SK-N-SH (cell line): ENCODE results near the gene TMEM51. TPM values are rescaled to one million over a fixed set of nuclear protein-coding genes. Genes with fewer than 3 reads are reported as not detected.

Experiments used
- CTCF ChIA-PET: fragments of 300-600, 350-600 bp; formaldehyde crosslinking; extraction: SDS; loops from one replicate; lab custom pipeline; 2021; lab: Yijun Ruan, JAX
- POLR2A ChIA-PET: fragments of 350-600 bp; sonication (Branson Sonifier 250); formaldehyde crosslinking; extraction: SDS; loops from one replicate; lab custom pipeline; 2020; ENCODE audit warnings: antibody characterized with exemption, inconsistent platforms; lab: Yijun Ruan, JAX
- DNase-seq: peaks from one replicate; pipeline ENCODE4 v3.0.0; 2012
- H2AFZ ChIP-seq: fragments of 200-600 bp; sonication (generic); 2 replicates; pipeline ENCODE4 v1.8.1; 2016; ENCODE audit warnings: antibody characterized with exemption, mild to moderate bottlenecking, low read depth
- H3F3A ChIP-seq: fragments of 200-600 bp; sonication (generic); replicated peaks from 2 replicates; pipeline ENCODE3; 2016; ENCODE audit warnings: antibody characterized with exemption, mild to moderate bottlenecking; ENCODE audit not compliant: insufficient read depth
- H3K27ac ChIP-seq, 2 experiments: fragments of 200-500 bp in 1 of 2; fragments of 200-600 bp in 1 of 2; sonication (Bioruptor generic) in 1 of 2; sonication (generic), shearing (Covaris generic) in 1 of 2; 2 replicates each; pipeline versions ENCODE4 v1.5.1 to v1.6.1; 2014 to 2016; ENCODE audit warnings: low read depth in 2 of 2, inconsistent platforms in 1 of 2, low read length in 1 of 2, mild to moderate bottlenecking in 1 of 2, mixed read lengths in 1 of 2
- H3K27me3 ChIP-seq: fragments of 200-600 bp; sonication (generic), shearing (Covaris generic); 2 replicates; pipeline ENCODE4 v1.6.1; 2016; ENCODE audit warnings: mixed run types; ENCODE audit not compliant: insufficient read depth
- H3K36me3 ChIP-seq, 2 experiments: fragments of 200-500 bp in 1 of 2; fragments of 200-600 bp in 1 of 2; sonication (Bioruptor generic) in 1 of 2; sonication (generic) in 1 of 2; replicated peaks in 1 of 2; 2 replicates each; pipeline versions ENCODE3 to v1.5.1; 2014 to 2016; ENCODE audit warnings: low read length in 1 of 2, mild to moderate bottlenecking in 1 of 2; ENCODE audit not compliant: insufficient read depth in 2 of 2, control insufficient read depth in 1 of 2
- H3K4me1 ChIP-seq, 2 experiments: fragments of 200-500 bp in 1 of 2; fragments of 200-600 bp in 1 of 2; sonication (Bioruptor generic) in 1 of 2; sonication (generic), shearing (Covaris generic) in 1 of 2; 2 replicates each; pipeline versions ENCODE4 v1.5.1 to v1.6.1; 2014 to 2016; ENCODE audit warnings: low read depth in 1 of 2, low read length in 1 of 2, mixed run types in 1 of 2; ENCODE audit not compliant: insufficient read depth in 2 of 2, control insufficient read depth in 1 of 2
- H3K4me2 ChIP-seq: fragments of 200-600 bp; sonication (generic), shearing (Covaris generic); 2 replicates; pipeline ENCODE4 v1.6.1; 2017; ENCODE audit warnings: mixed run types
- H3K4me3 ChIP-seq, 2 experiments: fragments of 200-500 bp in 1 of 2; fragments of 200-600 bp in 1 of 2; sonication (Bioruptor generic) in 1 of 2; sonication (generic), shearing (Covaris generic) in 1 of 2; 2 replicates each; pipeline versions ENCODE4 v1.5.1 to v1.8.1; 2014 to 2016; ENCODE audit warnings: low read depth in 2 of 2, inconsistent platforms in 1 of 2, low read length in 1 of 2, mild to moderate bottlenecking in 1 of 2, mixed read lengths in 1 of 2, moderate library complexity in 1 of 2
- H3K79me2 ChIP-seq: fragments of 200-600 bp; sonication (generic); 2 replicates; pipeline ENCODE4 v1.8.1; 2017; ENCODE audit warnings: mild to moderate bottlenecking; ENCODE audit not compliant: insufficient read depth
- H3K9ac ChIP-seq: fragments of 200-600 bp; sonication (generic); 2 replicates; pipeline ENCODE4 v1.6.1; 2017; ENCODE audit warnings: mixed run types
- H3K9me2 ChIP-seq: fragments of 200-600 bp; sonication (generic); 2 replicates; pipeline ENCODE4 v1.6.1; 2017; ENCODE audit warnings: mixed run types
- H3K9me3 ChIP-seq: fragments of 200-600 bp; sonication (generic); 2 replicates; pipeline ENCODE4 v1.6.1; 2017; ENCODE audit warnings: mixed run types, mild to moderate bottlenecking, moderate library complexity
- H4K20me1 ChIP-seq: fragments of 200-600 bp; sonication (generic); 2 replicates; pipeline ENCODE4 v1.6.1; 2017; ENCODE audit warnings: mild to moderate bottlenecking, mixed run types; ENCODE audit not compliant: insufficient read depth
- ELF1 ChIP-seq: IDR thresholded peaks from 2 replicates; pipeline ENCODE4 v1.4.0; 2012
- EP300 ChIP-seq, 2 experiments: IDR thresholded peaks; 2 replicates each; pipeline versions ENCODE4 v1.4.0 to v1.6.1; 2012; ENCODE audit warnings: borderline replicate concordance in 1 of 2, low read depth in 1 of 2, low read length in 1 of 2
- EZH2phosphoT487 ChIP-seq: fragments of 200-600 bp; sonication (generic); IDR thresholded peaks from 2 replicates; pipeline ENCODE4 v1.6.1; 2017; ENCODE audit warnings: low read depth, mixed run types, mild to moderate bottlenecking, antibody characterized with exemption, moderate library complexity, borderline replicate concordance
- FOSL2 ChIP-seq: IDR thresholded peaks from 2 replicates; pipeline ENCODE4 v1.4.0; 2012; ENCODE audit warnings: low read depth, mild to moderate bottlenecking, moderate library complexity, borderline replicate concordance
- FOXM1 ChIP-seq: IDR thresholded peaks from 2 replicates; pipeline ENCODE4 v1.4.0; 2012; ENCODE audit warnings: low read depth, mild to moderate bottlenecking
- JUND ChIP-seq: IDR thresholded peaks from 2 replicates; pipeline ENCODE4 v1.4.0; 2012
- POLR2AphosphoS5 ChIP-seq: IDR thresholded peaks from 2 replicates; pipeline ENCODE4 v1.6.1; 2012; ENCODE audit warnings: low read depth, low read length
- RFX5 ChIP-seq: IDR thresholded peaks from 2 replicates; pipeline ENCODE4 v1.6.1; 2012; ENCODE audit warnings: mild to moderate bottlenecking, improper control_type of control experiment, low read length
- TEAD4 ChIP-seq: IDR thresholded peaks from 2 replicates; pipeline ENCODE4 v1.4.0; 2012; ENCODE audit warnings: mild to moderate bottlenecking, borderline replicate concordance; ENCODE audit not compliant: insufficient read depth
- YY1 ChIP-seq: IDR thresholded peaks from 2 replicates; pipeline ENCODE4 v1.4.0; 2012; ENCODE audit warnings: low read depth, mild to moderate bottlenecking
- WGBS: methylation state at CpG from one replicate; pipeline ENCODE4 v1.1.6; 2017; ENCODE audit warnings: low lambda C conversion rate; 5-methylcytosine and 5-hydroxymethylcytosine counted together
- polyA plus RNA-seq, 3 experiments: library from polyadenylated mRNA; depleted of rRNA; stranded (reverse); fragments of >200 nt; gene quantifications; 2 replicates each; pipeline ENCODE4 v1.2.3, GENCODE V29; 2012
- TF ChIP-seq, protein P1 (sequence below): IDR thresholded peaks from 2 replicates; pipeline ENCODE4 v1.6.1; 2012; ENCODE audit warnings: mild to moderate bottlenecking, low read depth, low read length, moderate library complexity
- TF ChIP-seq, protein P2 (sequence below): fragments of 150-350 bp; IDR thresholded peaks from 2 replicates; pipeline ENCODE4 v1.6.1; 2017; ENCODE audit warnings: antibody characterized with exemption, low read length, low read depth, borderline replicate concordance
- TF ChIP-seq, protein P3 (sequence below): IDR thresholded peaks from 2 replicates; pipeline ENCODE4 v1.4.0; 2012; ENCODE audit warnings: low read depth
- TF ChIP-seq, protein P4 (sequence below): IDR thresholded peaks from 2 replicates; pipeline ENCODE4 v1.4.0; 2012; ENCODE audit warnings: low read depth, borderline replicate concordance

Gene TMEM51
- polyA plus RNA-seq, 1 of the 3 experiments (the other 2 are of a cell fraction), result 25.6 TPM

DNA sequence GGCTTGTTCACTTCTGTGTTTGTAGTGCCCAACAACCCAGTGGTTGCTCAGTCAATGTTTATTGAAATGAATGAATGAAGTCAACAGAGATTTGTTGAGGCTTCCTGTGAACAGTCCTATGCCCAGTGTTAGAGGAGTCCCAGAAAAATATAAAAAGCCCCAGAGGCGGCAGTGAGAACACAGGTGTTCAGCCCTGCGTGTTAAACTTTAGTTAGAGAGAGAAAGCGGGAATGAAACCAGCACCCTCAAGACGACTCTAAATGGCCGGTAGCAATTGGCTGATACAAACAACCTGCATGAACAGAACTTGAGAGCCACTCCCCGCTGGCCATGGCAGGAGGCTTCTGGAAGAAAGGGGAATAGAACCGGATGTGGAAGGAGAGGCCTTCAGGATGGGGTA, 22.6 kb downstream of the TMEM51 start:
- Histone ChIP-seq H3K4me3 (no peak overlapping the region), H3K4me1 (peaks cover 16 to 57% of the 10 kb centered on the region in 2 experiments; a peak in 3 of 4 replicates), H3K27ac (no peak overlapping the region; a peak in 1 of 4 replicates), H2AFZ (no peak overlapping the region), H3K9me3 (no peaks in the 10 kb centered on the region), H3K4me2 (no peak overlapping the region), H3K79me2 (no peaks in the 10 kb centered on the region; the same call in none of the 2 replicates), H4K20me1 (no peaks in the 10 kb centered on the region), H3K27me3 (no peaks in the 10 kb centered on the region), H3K9ac (no peak overlapping the region), H3K36me3 (no peaks in the 10 kb centered on the region), H3K9me2 (no peaks in the 10 kb centered on the region), H3F3A (peaks cover 29% of the 10 kb centered on the region)
- ChIA-PET CTCF (no interaction called here), POLR2A (interaction anchor here (1.1 kb wide), 1 partner anchor 36 kb away, joined by 3 read pairs; no protein-coding TSS in a partner anchor)
- TF ChIP-seq JUND (no peak), YY1 (no peak), TEAD4 (no peak), EZH2phosphoT487 (no peak), POLR2AphosphoS5 (no peak), EP300 (IDR thresholded peaks at IDR 0.05; ENCODE audit: borderline replicate concordance in 1 of 2, low read depth in 1 of 2, low read length in 1 of 2) (no peak), FOXM1 (no peak)
- TF ChIP-seq, protein P1, sequence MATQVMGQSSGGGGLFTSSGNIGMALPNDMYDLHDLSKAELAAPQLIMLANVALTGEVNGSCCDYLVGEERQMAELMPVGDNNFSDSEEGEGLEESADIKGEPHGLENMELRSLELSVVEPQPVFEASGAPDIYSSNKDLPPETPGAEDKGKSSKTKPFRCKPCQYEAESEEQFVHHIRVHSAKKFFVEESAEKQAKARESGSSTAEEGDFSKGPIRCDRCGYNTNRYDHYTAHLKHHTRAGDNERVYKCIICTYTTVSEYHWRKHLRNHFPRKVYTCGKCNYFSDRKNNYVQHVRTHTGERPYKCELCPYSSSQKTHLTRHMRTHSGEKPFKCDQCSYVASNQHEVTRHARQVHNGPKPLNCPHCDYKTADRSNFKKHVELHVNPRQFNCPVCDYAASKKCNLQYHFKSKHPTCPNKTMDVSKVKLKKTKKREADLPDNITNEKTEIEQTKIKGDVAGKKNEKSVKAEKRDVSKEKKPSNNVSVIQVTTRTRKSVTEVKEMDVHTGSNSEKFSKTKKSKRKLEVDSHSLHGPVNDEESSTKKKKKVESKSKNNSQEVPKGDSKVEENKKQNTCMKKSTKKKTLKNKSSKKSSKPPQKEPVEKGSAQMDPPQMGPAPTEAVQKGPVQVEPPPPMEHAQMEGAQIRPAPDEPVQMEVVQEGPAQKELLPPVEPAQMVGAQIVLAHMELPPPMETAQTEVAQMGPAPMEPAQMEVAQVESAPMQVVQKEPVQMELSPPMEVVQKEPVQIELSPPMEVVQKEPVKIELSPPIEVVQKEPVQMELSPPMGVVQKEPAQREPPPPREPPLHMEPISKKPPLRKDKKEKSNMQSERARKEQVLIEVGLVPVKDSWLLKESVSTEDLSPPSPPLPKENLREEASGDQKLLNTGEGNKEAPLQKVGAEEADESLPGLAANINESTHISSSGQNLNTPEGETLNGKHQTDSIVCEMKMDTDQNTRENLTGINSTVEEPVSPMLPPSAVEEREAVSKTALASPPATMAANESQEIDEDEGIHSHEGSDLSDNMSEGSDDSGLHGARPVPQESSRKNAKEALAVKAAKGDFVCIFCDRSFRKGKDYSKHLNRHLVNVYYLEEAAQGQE, result no peak
- TF ChIP-seq, protein P2, sequence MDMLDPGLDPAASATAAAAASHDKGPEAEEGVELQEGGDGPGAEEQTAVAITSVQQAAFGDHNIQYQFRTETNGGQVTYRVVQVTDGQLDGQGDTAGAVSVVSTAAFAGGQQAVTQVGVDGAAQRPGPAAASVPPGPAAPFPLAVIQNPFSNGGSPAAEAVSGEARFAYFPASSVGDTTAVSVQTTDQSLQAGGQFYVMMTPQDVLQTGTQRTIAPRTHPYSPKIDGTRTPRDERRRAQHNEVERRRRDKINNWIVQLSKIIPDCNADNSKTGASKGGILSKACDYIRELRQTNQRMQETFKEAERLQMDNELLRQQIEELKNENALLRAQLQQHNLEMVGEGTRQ, result no peak
- TF ChIP-seq, protein P3, sequence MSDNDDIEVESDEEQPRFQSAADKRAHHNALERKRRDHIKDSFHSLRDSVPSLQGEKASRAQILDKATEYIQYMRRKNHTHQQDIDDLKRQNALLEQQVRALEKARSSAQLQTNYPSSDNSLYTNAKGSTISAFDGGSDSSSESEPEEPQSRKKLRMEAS, result no peak
- 96% methylated on average over 7 of the region's 7 CpGs for WGBS
- DNase-seq, result no peak

DNA sequence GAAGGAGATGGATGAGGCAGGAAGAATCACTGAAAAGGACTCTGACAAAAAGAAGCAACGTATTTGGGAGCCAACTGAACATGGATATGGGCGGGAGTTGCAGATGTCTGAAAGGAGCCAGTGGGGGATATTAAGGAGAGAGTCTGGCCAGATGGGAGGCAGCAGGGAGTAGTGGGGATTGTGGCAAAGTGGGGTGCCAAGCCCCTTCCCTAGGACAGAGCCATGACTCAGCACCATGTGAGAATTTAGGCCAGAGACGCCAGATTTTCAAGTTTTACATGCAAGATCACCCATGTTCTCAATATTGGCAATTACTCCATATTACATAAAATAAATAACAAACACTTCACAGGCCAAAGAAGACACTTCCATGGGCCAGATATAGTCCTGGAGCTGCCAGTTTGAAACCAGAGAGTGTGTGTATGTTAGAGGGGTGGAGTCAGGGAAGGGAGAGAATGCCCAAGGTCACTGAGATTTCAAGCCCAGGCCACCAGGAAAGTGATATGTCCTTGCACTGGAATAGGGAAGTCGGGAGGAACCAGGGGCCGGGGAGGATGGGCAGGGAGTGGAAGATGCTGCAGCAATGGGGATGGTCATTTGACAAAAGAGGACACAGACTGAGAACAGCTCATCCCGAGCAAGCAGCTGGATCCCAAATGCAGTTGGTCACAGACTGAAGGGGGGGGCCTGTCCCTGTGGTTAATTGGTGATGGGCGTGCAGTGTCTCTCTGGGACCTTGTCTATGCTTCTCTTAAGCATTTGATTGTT, 23.5 kb downstream of the TMEM51 start:
- peaks cover 13 to 53% of the 10 kb centered on the region in 2 experiments; a peak in 3 of 4 replicates for H3K4me1 ChIP-seq
- CTCF ChIA-PET, result interaction anchor here (0.9 to 1.3 kb wide), 2 partner anchors 11 to 49 kb away, joined by 3 read pairs; no protein-coding TSS in a partner anchor
- peak overlapping the region in 1 of 2 experiments; percentile 91; a peak in 1 of 4 replicates for H3K27ac ChIP-seq
- H4K20me1 ChIP-seq, result no peaks in the 10 kb centered on the region
- H2AFZ ChIP-seq, result no peak overlapping the region
- no peaks in the 10 kb centered on the region; the same call in none of the 2 replicates for H3K79me2 ChIP-seq
- H3F3A ChIP-seq, result peaks cover 29% of the 10 kb centered on the region
- H3K36me3 ChIP-seq, result no peaks in the 10 kb centered on the region
- POLR2A ChIA-PET, result interaction anchor here (1.1 kb wide), 1 partner anchor 37 kb away, joined by 3 read pairs; no protein-coding TSS in a partner anchor
- WGBS, result 84% methylated on average over 7 of the region's 7 CpGs
- H3K9ac ChIP-seq, result no peak overlapping the region
- H3K27me3 ChIP-seq, result no peaks in the 10 kb centered on the region
- H3K9me3 ChIP-seq, result no peaks in the 10 kb centered on the region
- no peak overlapping the region for H3K4me3 ChIP-seq
- TF ChIP-seq ELF1, result no peak
- TF ChIP-seq, protein P4, sequence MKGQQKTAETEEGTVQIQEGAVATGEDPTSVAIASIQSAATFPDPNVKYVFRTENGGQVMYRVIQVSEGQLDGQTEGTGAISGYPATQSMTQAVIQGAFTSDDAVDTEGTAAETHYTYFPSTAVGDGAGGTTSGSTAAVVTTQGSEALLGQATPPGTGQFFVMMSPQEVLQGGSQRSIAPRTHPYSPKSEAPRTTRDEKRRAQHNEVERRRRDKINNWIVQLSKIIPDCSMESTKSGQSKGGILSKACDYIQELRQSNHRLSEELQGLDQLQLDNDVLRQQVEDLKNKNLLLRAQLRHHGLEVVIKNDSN, result no peak
- no peak for TF ChIP-seq RFX5
- TF ChIP-seq FOSL2, result no peak
- no peak for TF ChIP-seq YY1
- no peaks in the 10 kb centered on the region for H3K9me2 ChIP-seq
- H3K4me2 ChIP-seq, result no peak overlapping the region
- DNase-seq, result no peak
